Measurements from ENCODE around the gene SLC16A11. TPM values are rescaled to one million over a fixed set of nuclear protein-coding genes. Genes with fewer than 3 reads are reported as not detected.

Gene SLC16A11
- total and polyA plus RNA-seq, 10 of the 15 experiments (the other 5 are each of a cell fraction or from before 2014, with no cell fraction given): 0.11 to 2.7 (median 0.84) TPM

DNA sequence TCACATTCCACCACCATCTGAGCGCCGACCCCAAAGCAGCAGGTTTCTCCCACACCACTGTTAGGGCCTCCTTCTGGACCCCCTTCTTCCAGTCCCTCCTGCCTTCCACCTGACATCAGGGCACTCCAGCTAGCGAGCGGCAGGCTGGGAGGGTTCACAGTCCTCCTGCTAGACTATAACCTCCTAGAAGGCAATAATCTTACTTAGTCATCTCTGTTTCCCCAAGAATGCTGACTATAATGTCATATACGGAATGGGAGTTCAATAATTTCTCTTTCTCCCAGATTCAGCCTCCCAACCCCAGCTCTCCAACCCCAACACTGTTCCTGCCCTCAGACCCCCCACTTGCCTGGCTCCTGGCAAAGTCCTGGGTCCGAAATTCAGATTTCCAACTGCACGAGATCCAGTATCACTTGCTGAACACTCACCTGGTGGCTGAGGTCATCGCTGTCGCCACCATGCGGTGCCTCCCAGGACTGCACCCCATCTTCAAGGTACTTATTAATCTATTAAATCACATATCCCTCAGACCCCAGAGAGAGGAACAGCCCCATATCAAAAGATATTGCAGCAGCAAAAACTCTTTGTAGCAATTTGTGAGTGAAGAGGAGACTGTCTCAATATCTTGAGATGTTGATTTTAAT is 42.5 kb downstream of the SLC16A11 start:
- no peaks in the 10 kb centered on the region for H3K9me3 ChIP-seq (replicated peaks; ENCODE audit: control insufficient read depth, insufficient read depth, low read length)
- RAD21 ChIA-PET (ENCODE audit: unreplicated experiment): interaction anchor here (1.8 to 3.8 kb wide), 2 partner anchors 91 to 158 kb away, joined by 6 to 40 read pairs; no protein-coding TSS in a partner anchor
- ATAC-seq: peak; percentile 49; the same call in 2 of the 3 replicates
- no peaks in the 10 kb centered on the region for H3K4me1 ChIP-seq (ENCODE audit: control insufficient read depth, insufficient read depth, low read length)
- H3K4me2 ChIP-seq (ENCODE audit: control insufficient read depth, insufficient read depth): no peak overlapping the region
- in situ Hi-C loops (cut with MboI) (loop anchor here (10.0 kb wide), 1 partner anchor 157 kb away; no protein-coding TSS in a partner anchor), intact Hi-C loops (cut with micrococcal nuclease; ENCODE audit: unreplicated experiment) (no loop called here)
- H3K36me3 ChIP-seq (ENCODE audit: control insufficient read depth in 2 of 2, insufficient read depth in 2 of 2, low read length in 1 of 2): peaks cover 10 to 11% of the 10 kb centered on the region in 2 experiments
- POLR2A ChIA-PET: no interaction called here
- no TSS peak for BruUV-seq (replicated peaks)
- WGBS (ENCODE audit: insufficient coverage, insufficient replicate concordance, low lambda C conversion rate, missing lambda C conversion rate): 98% methylated on average over 10 of the region's 10 CpGs
- no peak overlapping the region for H3K27ac ChIP-seq (ENCODE audit: control insufficient read depth, insufficient read depth)
- no peak overlapping the region for H3K4me3 ChIP-seq
- no peak for FAIRE-seq
- CTCF ChIA-PET: interaction anchor here (0.9 to 15.9 kb wide), 7 partner anchors 9 to 158 kb away, joined by 3 to 237 read pairs (median 4); no protein-coding TSS in a partner anchor
- no peak overlapping the region for H3K9ac ChIP-seq (ENCODE audit: control insufficient read depth, insufficient read depth, low read length)
- no peaks in the 10 kb centered on the region for H3K27me3 ChIP-seq (replicated peaks in 1 of 2; ENCODE audit: control insufficient read depth in 2 of 2, insufficient read depth in 2 of 2, low read length in 1 of 2)
- no peak overlapping the region for H2AFZ ChIP-seq (ENCODE audit: control insufficient read depth, low read depth, low read length)
- H4K20me1 ChIP-seq (ENCODE audit: control insufficient read depth, insufficient read depth): no peaks in the 10 kb centered on the region
- SMC1A ChIA-PET (ENCODE audit: uncharacterized antibody, unreplicated experiment): interaction anchor here (1.6 to 5.2 kb wide), 2 partner anchors 34 to 91 kb away, joined by 3 to 41 read pairs; partner anchors contain the start of gene SLC16A13
- DNase-seq (ENCODE audit: low read depth, low spot score): no peak
- H3K79me2 ChIP-seq (ENCODE audit: control insufficient read depth, insufficient read depth, low read length): no peaks in the 10 kb centered on the region
- TF ChIP-seq, protein P1, sequence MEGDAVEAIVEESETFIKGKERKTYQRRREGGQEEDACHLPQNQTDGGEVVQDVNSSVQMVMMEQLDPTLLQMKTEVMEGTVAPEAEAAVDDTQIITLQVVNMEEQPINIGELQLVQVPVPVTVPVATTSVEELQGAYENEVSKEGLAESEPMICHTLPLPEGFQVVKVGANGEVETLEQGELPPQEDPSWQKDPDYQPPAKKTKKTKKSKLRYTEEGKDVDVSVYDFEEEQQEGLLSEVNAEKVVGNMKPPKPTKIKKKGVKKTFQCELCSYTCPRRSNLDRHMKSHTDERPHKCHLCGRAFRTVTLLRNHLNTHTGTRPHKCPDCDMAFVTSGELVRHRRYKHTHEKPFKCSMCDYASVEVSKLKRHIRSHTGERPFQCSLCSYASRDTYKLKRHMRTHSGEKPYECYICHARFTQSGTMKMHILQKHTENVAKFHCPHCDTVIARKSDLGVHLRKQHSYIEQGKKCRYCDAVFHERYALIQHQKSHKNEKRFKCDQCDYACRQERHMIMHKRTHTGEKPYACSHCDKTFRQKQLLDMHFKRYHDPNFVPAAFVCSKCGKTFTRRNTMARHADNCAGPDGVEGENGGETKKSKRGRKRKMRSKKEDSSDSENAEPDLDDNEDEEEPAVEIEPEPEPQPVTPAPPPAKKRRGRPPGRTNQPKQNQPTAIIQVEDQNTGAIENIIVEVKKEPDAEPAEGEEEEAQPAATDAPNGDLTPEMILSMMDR (IDR thresholded peaks at IDR 0.05 in 2 of 3, conservative IDR thresholded peaks at IDR 0.05 in 1 of 3; ENCODE audit: control insufficient read depth in 2 of 3, extremely low read depth in 1 of 3, insufficient read depth in 1 of 3, low read depth in 3 of 3, low read length in 3 of 3): peak; percentile 54 to 76 (median 56)
- TF ChIP-seq, protein P2, sequence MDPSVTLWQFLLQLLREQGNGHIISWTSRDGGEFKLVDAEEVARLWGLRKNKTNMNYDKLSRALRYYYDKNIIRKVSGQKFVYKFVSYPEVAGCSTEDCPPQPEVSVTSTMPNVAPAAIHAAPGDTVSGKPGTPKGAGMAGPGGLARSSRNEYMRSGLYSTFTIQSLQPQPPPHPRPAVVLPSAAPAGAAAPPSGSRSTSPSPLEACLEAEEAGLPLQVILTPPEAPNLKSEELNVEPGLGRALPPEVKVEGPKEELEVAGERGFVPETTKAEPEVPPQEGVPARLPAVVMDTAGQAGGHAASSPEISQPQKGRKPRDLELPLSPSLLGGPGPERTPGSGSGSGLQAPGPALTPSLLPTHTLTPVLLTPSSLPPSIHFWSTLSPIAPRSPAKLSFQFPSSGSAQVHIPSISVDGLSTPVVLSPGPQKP (IDR thresholded peaks at IDR 0.05; ENCODE audit: low read depth, low read length): no peak
- peak; percentile 51; the same call in 1 of the 2 replicates for TF ChIP-seq SMC3 (IDR thresholded peaks at IDR 0.05; ENCODE audit: borderline replicate concordance, low read length)
- no peak for TF ChIP-seq ZBTB40 (IDR thresholded peaks at IDR 0.05; ENCODE audit: borderline replicate concordance)
- TF ChIP-seq ZSCAN29 (IDR thresholded peaks at IDR 0.05): no peak
- no peak for TF ChIP-seq HCFC1 (IDR thresholded peaks at IDR 0.05; ENCODE audit: low read length)
- no peak for TF ChIP-seq NBN (IDR thresholded peaks at IDR 0.05)
- TF ChIP-seq POLR2A (IDR thresholded peaks at IDR 0.05; ENCODE audit: low read depth, low read length): no peak
- no peak for TF ChIP-seq HDAC6 (IDR thresholded peaks at IDR 0.05; ENCODE audit: unreplicated experiment)
- TF ChIP-seq NKRF (conservative IDR thresholded peaks at IDR 0.05): no peak
- TF ChIP-seq RCOR1 (conservative IDR thresholded peaks at IDR 0.05; ENCODE audit: low read depth, low read length): no peak
- no peak for TF ChIP-seq CEBPB (IDR thresholded peaks at IDR 0.05; ENCODE audit: borderline replicate concordance in 1 of 2, low read depth in 2 of 2, low read length in 2 of 2)
- no peak for TF ChIP-seq JUND (IDR thresholded peaks at IDR 0.05; ENCODE audit: low read depth, low read length)
- no peak for TF ChIP-seq ZNF384 (IDR thresholded peaks at IDR 0.05; ENCODE audit: borderline replicate concordance, low read depth, low read length)

All from GM12878 (cell line).